ENCODE results near the gene ANXA2. TPM values are rescaled to one million over a fixed set of nuclear protein-coding genes. Genes with fewer than 3 reads are reported as not detected.
"Not testable (repeated sequence)": the region's sequence is repeated elsewhere in the genome, so short reads cannot be mapped to it uniquely, and the experiment has no call there.

ANXA2 gene
- total and polyA plus RNA-seq, 10 of the 15 experiments (the other 5 are each of a cell fraction or from before 2014, with no cell fraction given): 135 to 540 (median 281) TPM

GRCh38 chr15:60335296-60335695 lies 62.5 kb downstream of the ANXA2 start:
- H2AFZ ChIP-seq (ENCODE audit: control insufficient read depth, low read depth, low read length); H3K9me3 ChIP-seq (replicated peaks; ENCODE audit: control insufficient read depth, insufficient read depth, low read length); H4K20me1 ChIP-seq (ENCODE audit: control insufficient read depth, insufficient read depth); BruUV-seq (replicated peaks); H3K9ac ChIP-seq (ENCODE audit: control insufficient read depth, insufficient read depth, low read length); RAD21 ChIA-PET (ENCODE audit: unreplicated experiment); H3K4me3 ChIP-seq; FAIRE-seq; H3K4me1 ChIP-seq (ENCODE audit: control insufficient read depth, insufficient read depth, low read length); H3K27me3 ChIP-seq (replicated peaks in 1 of 2; ENCODE audit: control insufficient read depth in 2 of 2, insufficient read depth in 2 of 2, low read length in 1 of 2); H3K79me2 ChIP-seq (ENCODE audit: control insufficient read depth, insufficient read depth, low read length); DNase-seq (ENCODE audit: low read depth, low spot score); SMC1A ChIA-PET (ENCODE audit: uncharacterized antibody, unreplicated experiment); POLR2A ChIA-PET; H3K4me2 ChIP-seq (ENCODE audit: control insufficient read depth, insufficient read depth); H3K36me3 ChIP-seq (ENCODE audit: control insufficient read depth in 2 of 2, insufficient read depth in 2 of 2, low read length in 1 of 2); in situ Hi-C loops (cut with MboI); H3K27ac ChIP-seq (ENCODE audit: control insufficient read depth, insufficient read depth); ATAC-seq; intact Hi-C loops (cut with micrococcal nuclease; ENCODE audit: unreplicated experiment): not testable (repeated sequence)
- CTCF ChIA-PET: interaction anchor here (1.8 kb wide), 1 partner anchor 24 kb away, joined by 4 read pairs; no protein-coding TSS in a partner anchor
- WGBS (ENCODE audit: insufficient coverage, insufficient replicate concordance, low lambda C conversion rate, missing lambda C conversion rate): 46% methylated on average over 4 of the region's 4 CpGs

GRCh38 chr15:60328852-60329443 lies 68.8 kb downstream of the ANXA2 start:
- ATAC-seq: peak; percentile 61; the same call in 2 of the 3 replicates
- peak; percentile 81 for FAIRE-seq
- Histone ChIP-seq H3K4me1 (ENCODE audit: control insufficient read depth, insufficient read depth, low read length) (no peaks in the 10 kb centered on the region), H3K27me3 (replicated peaks in 1 of 2; ENCODE audit: control insufficient read depth in 2 of 2, insufficient read depth in 2 of 2, low read length in 1 of 2) (peaks cover 0 to 3% of the 10 kb centered on the region in 2 experiments; a peak in 2 of 4 replicates), H4K20me1 (ENCODE audit: control insufficient read depth, insufficient read depth) (no peaks in the 10 kb centered on the region), H2AFZ (ENCODE audit: control insufficient read depth, low read depth, low read length) (no peak overlapping the region), H3K4me3 (no peak overlapping the region), H3K27ac (ENCODE audit: control insufficient read depth, insufficient read depth) (no peak overlapping the region), H3K79me2 (ENCODE audit: control insufficient read depth, insufficient read depth, low read length) (no peaks in the 10 kb centered on the region), H3K4me2 (ENCODE audit: control insufficient read depth, insufficient read depth) (no peak overlapping the region), H3K9me3 (replicated peaks; ENCODE audit: control insufficient read depth, insufficient read depth, low read length) (no peaks in the 10 kb centered on the region), H3K36me3 (ENCODE audit: control insufficient read depth in 2 of 2, insufficient read depth in 2 of 2, low read length in 1 of 2) (no peaks in the 10 kb centered on the region), H3K9ac (ENCODE audit: control insufficient read depth, insufficient read depth, low read length) (no peak overlapping the region)
- ChIA-PET RAD21 (ENCODE audit: unreplicated experiment) (interaction anchor here (1.2 kb wide), 1 partner anchor 412 kb away, joined by 3 read pairs; no protein-coding TSS in a partner anchor), POLR2A (no interaction called here), CTCF (interaction anchor here (0.7 to 5.0 kb wide), 18 partner anchors 10 to 1505 kb away, joined by 3 to 65 read pairs (median 4); no protein-coding TSS in a partner anchor), SMC1A (ENCODE audit: uncharacterized antibody, unreplicated experiment) (interaction anchor here (0.6 to 1.3 kb wide), 3 partner anchors 146 to 638 kb away, joined by 3 to 4 read pairs (median 3); no protein-coding TSS in a partner anchor)
- in situ Hi-C loops (cut with MboI): loop anchor here (5.0 to 10.0 kb wide), 2 partner anchors 412 to 614 kb away; no protein-coding TSS in a partner anchor
- 16% methylated on average over 7 of the region's 7 CpGs for WGBS (ENCODE audit: insufficient coverage, insufficient replicate concordance, low lambda C conversion rate, missing lambda C conversion rate)
- no peak for DNase-seq (ENCODE audit: low read depth, low spot score)
- intact Hi-C loops (cut with micrococcal nuclease; ENCODE audit: unreplicated experiment): loop anchor here (5.0 to 10.0 kb wide), 2 partner anchors 207 to 634 kb away; no protein-coding TSS in a partner anchor
- BruUV-seq (replicated peaks): no TSS peak
- TF ChIP-seq TCF7 (IDR thresholded peaks at IDR 0.05; ENCODE audit: borderline replicate concordance) (no peak), ASH2L (IDR thresholded peaks at IDR 0.05; ENCODE audit: borderline replicate concordance, low read depth) (no peak), RAD21 (IDR thresholded peaks at IDR 0.05; ENCODE audit: insufficient read depth, low read depth, low read length) (peak; percentile 21; the same call in 1 of the 2 replicates), BCL3 (IDR thresholded peaks at IDR 0.05; ENCODE audit: borderline replicate concordance, insufficient read depth, low read depth, low read length, poor library complexity, severe bottlenecking) (no peak), CTCF (IDR thresholded peaks at IDR 0.05 in 2 of 3, conservative IDR thresholded peaks at IDR 0.05 in 1 of 3; ENCODE audit: control insufficient read depth in 2 of 3, extremely low read depth in 1 of 3, insufficient read depth in 1 of 3, low read depth in 3 of 3, low read length in 3 of 3) (peak; percentile 46 to 65 (median 46); a peak in 5 of 6 replicates), ZSCAN29 (IDR thresholded peaks at IDR 0.05) (no peak), SMC3 (IDR thresholded peaks at IDR 0.05; ENCODE audit: borderline replicate concordance, low read length) (peak; percentile 35), EGR1 (IDR thresholded peaks at IDR 0.05; ENCODE audit: borderline replicate concordance in 1 of 2, low read depth in 2 of 2, low read length in 2 of 2) (no peak), ATF2 (IDR thresholded peaks at IDR 0.05; ENCODE audit: low read length) (no peak), CREM (IDR thresholded peaks at IDR 0.05; ENCODE audit: low read depth) (no peak), YY1 (IDR thresholded peaks at IDR 0.05; ENCODE audit: low read depth, low read length) (0 out of 2 replicates have a peak, but pooled peaks have one; percentile 12)
